H54 (cell line): Measurements from ENCODE around the gene PXDN.

Experiments used
- DNase-seq: peaks from one replicate; pipeline ENCODE4 v3.0.0; 2011; ENCODE audit warnings: low spot score, mixed read lengths; ENCODE audit not compliant: insufficient read length
- FAIRE-seq: peaks from 3 replicates; lab custom pipeline; 2011; peaks lifted over from hg19 to GRCh38; lab: Jason Lieb, UNC
- POLR2A ChIP-seq: IDR thresholded peaks from 2 replicates; pipeline ENCODE4 v1.6.1; 2011; ENCODE audit warnings: low read depth, mild to moderate bottlenecking, low read length

Gene PXDN

DNA sequence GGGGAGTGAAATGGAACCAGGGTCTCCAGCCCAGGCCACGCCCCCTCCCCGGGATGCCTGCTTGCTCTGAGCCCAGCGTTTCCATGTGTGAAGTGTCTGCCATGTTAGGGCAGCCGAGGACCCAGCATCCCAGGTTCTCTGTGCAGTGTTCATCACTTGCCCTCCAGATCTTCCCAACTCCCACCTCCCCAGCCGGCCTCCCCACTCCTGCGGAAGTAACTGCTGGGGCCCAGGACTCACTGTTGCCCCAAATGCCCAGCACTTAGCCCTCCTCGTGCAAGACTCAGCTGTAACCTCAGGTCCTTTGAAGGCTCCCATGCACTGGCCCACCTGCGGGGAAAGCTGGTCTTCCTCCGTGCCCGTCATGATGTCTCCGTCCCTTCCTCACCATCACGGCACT is 9.7 kb upstream of the PXDN start:
- FAIRE-seq (no peak), DNase-seq (no peak)
- no peak for TF ChIP-seq POLR2A

DNA sequence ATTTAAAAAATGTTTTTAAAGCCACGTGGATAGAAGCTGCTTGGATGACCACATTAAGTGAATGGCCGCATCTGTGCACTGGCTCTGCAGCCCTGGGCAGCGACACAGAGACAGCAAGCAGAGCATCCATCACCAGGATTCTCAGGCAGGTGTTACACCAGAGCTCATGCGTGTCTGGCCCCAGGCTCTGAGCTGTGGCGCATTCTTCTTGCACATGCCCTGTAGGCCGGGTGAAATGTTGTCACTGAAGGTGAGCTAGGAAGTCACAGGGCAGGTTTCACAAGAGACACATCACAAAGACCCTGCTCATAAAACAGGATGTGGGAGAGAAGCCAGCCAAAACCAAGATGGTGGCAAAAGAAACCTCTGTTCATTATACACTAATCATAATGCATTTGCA is 8.4 kb upstream of the PXDN start:
- no peak for FAIRE-seq
- DNase-seq, result no peak
- no peak for TF ChIP-seq POLR2A

DNA sequence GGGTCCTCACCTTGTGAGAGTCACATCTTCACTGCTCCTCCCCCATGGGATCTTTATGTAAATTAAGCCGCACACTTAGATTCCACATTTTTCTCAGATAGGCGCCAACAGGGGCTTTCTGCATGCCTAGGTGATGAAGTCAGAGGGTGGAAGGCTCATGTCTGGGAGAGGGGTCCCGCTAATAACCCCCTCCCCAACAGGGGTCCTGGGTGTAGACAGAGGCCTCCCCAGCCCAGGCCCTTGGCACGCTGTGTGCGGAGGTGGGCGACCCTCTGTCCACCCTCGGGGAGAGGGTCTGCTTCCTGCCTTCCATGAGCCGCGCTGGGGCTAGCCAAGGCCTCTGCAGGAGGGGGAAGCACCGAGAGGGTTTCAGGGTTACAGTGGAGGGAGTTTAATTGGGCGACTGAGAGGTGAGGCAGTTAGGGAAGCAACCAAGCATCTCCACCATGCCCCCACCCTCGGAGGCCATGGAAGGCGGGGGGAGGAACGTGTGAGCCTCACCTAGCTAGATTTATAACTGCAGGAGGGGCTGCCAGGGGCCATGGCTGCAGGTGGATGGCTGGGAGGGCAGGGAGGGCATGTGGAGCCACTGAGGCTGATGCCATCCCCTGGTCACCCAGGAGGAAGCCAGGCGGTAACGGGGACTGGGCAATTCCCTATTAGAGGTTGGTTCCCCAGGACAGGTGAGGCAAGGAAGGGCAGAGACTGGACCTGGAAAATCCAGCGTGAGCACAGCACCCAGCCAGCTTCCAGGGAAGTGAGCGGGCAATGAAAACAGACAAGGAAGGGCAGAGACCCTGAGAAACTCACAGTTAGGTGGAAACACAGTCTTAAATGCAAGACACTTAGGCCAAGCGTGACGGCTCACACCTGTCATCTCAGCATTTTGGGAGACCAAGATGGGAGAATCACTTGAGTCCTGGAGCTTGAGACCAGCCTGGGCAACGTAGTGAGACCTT is 7.7 kb upstream of the PXDN start:
- no peak for FAIRE-seq
- no peak for DNase-seq
- no peak for TF ChIP-seq POLR2A

DNA sequence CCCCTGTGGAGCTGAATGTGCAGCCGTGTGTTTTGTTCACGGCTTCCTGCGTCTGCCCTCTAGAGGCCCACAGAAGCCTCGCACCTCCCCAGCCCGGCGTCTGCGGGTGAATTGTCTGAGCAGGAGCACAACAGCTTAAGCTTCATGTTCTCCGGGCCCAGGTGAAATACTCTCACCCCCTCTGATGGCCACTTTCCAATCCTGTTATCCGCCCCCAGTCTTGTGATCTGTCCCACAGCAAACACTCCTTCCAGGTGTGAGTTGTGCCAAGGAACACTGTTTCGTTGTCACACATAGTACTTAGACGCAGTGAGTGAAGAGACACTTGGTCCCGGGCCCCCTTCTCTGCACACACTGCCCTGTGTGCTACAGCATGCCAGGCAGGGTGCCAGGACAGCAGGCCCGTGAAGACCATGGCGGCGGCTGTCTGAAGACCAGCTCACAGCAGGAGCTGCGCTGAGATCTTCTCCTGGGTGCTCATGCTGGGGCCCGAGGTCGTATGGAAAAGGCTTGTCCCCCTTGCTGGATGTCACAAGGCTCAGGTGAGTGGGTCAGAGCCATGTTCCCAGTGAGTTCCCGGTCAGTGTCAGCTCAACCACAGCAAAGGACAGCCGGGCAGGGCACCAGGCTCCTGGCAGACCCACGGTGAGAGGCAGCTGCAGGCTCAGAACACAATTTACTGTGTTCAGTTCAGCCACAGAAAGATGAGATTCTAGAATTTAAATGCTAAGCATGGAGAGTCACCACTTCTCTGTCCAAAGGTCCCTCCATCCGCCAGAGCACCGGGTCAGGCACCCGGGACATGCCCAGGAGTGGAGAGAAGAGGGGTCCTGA is 6.8 kb upstream of the PXDN start:
- TF ChIP-seq POLR2A, result no peak
- DNase-seq (peak; percentile 61), FAIRE-seq (no peak)

DNA sequence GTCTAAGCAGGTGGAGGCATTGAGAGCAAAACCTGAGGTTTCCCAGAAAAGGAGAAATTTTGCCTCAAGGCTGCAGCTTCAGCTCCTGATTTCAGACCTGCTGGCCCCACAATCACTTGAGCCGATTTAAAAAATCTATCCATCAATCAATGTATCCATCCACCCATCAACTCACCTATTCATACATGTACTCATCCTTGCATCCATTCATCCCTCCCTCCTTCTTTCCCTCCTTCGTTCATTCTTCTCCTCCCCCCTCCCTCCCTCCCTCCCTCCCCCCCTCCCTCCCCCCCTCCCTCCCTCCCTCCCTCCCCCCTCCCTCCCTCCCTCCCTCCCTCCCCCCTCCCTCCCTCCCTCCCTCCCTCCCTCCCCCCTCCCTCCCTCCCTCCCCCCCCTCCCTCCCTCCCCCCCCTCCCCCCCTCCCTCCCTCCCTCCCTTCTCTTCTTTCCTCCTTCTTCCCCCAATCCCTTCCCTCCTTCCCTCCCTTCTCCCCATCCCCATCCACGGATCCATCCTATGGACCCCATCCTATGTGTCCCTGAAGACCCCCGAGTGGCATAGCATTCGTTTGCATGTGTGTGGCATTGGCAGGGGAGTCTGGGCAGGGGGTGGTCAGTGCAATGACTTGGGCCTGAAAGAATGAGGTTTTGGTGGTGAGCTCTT is 6.1 kb upstream of the PXDN start:
- DNase-seq (no peak), FAIRE-seq (no peak)
- no peak for TF ChIP-seq POLR2A

DNA sequence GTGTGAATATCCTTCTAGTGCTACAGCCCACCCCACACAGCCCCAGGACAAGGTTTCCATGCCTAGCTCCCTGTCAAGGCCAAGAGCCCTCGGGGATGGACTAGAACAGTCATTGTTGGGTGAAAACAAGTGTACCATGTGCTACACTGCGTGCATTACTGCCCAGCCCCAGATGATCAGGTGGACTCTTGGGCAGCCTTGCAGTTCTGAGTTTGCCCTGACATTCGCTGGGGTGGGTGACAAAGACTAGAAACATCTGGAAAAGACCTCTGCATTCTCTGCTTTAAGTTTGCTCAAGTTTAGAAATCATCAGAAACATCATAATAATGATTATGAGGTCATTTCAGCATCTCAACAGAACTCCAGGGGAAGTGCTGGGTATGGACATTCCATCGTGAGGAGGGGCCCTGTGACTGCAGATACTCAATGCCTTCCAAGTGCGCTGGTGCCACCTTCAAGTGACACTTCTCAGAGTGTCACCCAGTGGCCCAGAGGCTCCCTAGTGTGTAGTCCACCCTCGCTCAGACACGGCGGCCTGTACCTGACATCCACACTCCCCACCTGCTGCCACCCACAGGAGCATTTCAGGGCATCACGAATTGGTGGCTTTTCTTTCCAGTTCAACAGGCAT is 5.3 kb upstream of the PXDN start:
- DNase-seq, result no peak
- TF ChIP-seq POLR2A, result no peak
- no peak for FAIRE-seq

DNA sequence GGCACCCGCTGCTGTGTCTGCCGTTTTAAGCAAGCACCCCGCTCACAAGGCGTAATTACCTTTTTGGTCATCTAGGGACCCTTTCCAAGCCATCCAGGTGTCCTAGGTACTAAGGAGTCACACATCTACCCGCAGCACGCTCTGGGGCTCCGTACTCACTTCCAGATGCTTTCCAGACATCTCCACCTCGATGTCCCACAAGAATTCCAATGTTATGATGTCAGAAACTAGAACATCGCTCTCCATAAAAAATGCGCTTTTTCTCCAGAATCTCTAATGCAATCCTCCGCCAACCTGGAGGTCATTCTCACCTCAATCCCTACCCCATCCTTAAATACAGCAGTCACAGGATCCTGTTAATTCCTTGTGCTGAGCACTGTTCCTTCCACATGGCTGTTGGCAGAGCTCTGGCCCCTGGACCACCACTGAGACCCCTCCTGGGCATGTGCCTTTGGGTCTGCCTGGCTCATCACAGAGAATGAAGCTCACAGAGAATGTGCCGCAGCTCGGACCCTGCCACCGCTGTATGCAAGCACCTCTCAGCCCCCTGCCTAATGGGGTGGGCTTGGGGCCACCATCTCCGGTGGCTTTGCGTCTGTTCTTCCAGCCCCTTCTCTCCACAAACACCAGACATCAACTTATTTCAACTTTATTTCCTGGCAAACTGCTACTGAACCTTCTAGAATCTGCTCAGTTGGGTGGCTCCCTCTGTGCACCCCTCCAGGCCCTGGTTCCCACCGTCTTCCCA is 4.6 kb upstream of the PXDN start:
- FAIRE-seq, result no peak
- no peak for TF ChIP-seq POLR2A
- DNase-seq, result no peak

DNA sequence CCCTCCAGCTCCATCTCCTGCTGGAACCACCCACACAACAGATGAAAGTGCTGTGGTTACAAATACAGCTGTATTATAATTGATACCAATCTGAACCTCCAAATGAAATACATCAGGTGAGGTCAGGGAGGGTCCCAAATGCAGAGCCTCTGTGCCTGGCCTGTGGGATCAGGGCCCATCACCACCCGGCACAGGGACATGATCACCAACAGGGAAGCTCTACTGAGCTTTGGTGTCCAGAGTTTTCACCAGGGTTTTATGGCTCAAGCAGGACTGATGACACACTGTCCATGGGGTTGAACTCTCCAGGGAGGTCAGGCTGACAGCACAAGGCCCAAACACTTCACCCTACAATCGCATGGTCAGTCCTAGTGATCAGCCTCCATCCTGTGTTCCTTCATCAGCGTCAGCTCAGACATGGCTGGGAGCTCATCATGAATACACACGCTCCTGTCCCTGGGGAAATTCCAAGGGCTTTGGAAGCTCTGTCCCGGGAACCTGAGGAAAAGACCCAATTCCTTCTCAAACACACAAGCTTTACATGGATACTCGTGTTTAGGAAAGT is 3.9 kb upstream of the PXDN start:
- FAIRE-seq (no peak), DNase-seq (no peak)
- no peak for TF ChIP-seq POLR2A

DNA sequence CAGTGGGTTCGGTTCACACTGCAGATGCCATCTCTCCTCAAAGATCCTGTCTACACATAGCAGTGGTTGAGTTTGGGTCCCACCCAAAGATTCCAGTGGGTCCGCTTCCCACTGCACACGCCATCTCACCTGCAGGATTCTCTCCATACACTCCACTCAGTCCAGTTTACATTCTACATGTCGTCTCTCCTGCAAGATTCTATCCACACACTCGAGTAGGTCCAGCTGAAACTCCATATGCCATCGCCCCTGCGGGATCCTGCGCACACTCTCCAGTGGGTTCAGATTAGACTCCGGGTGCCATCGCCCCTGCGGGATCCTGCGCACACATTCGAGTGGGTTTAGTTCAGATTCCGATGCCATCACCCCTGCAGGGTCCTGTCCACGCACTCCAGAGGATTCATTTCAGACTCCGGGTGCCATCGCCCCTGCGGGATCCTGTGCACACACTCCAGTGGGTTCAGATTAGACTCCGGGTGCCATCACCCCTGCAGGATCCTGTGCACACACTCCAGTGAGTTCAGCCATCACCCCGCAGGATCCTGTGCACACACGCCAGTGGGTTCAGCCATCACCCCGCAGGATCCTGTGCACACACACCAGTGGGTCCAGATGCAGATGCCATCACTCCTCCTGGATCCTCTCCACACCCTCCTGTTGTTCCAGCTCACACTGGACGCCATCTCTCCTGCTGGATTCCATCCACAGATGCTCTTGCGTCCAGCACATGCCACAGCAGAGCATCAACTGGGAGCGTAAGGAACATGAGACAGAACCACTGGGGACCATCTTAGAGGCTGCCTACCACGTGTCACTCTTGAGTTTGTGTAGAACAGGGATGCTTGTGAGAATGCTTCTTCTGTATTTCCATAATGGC is 3.0 kb upstream of the PXDN start:
- TF ChIP-seq POLR2A, result 0 out of 2 replicates have a peak, but pooled peaks have one; percentile 16
- no peak for DNase-seq
- no peak for FAIRE-seq

DNA sequence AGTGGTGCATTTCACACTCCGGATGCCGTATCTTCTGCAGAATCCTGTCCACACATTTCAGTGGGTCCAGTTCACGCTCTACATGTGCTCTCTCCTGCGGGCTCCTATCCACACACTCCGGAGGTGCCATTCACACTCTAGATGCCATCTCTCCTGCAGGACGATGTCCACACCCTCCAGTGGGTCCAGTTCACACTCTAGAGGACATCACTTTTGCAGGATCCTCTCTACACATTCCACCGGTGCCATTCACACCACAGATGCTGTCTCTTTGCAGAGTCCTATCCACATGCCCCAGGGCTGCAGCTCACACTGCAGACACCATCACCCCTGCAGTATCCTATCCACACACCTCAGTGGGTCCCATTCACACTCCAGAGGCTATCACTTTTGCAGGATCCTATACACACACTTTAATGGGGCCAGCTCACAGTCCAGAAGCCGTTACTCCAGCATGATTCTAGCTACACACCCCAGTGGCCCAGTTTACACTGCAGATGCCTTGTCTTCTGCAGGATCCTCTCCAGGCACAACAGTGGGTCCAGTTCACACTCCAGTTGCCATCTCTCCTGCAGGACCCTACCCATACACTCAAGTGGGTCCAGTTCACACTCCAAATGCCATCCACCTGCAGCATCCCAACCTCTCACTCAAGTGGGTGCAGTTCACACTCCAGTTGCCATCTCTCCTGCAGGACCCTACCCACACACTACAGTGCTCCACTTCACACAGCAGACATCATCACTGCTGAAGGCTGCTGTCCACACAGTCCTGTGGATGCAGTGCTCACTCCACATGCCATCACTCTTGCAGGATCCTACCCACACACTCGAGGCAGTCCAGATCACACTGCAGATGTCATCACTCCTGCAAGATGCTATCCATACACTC is 2.1 kb upstream of the PXDN start:
- TF ChIP-seq POLR2A, result 0 out of 2 replicates have a peak, but pooled peaks have one; percentile 1
- FAIRE-seq (no peak), DNase-seq (no peak)
